GM18505 (cell line): Measurements from ENCODE around the gene ZNF592.

Source experiments
- ATAC-seq: cut with Tn5 transposase; IDR thresholded peaks from one replicate; pipeline ENCODE4 v1.9.1; 2021; ENCODE audit not compliant: unreplicated experiment
- POLR2A ChIP-seq: IDR thresholded peaks from 4 replicates; pipeline ENCODE4 v1.6.1; 2011; ENCODE audit warnings: borderline replicate concordance; ENCODE audit not compliant: insufficient read depth, insufficient read length; ENCODE audit errors: extremely low read depth

Gene ZNF592, protein sequence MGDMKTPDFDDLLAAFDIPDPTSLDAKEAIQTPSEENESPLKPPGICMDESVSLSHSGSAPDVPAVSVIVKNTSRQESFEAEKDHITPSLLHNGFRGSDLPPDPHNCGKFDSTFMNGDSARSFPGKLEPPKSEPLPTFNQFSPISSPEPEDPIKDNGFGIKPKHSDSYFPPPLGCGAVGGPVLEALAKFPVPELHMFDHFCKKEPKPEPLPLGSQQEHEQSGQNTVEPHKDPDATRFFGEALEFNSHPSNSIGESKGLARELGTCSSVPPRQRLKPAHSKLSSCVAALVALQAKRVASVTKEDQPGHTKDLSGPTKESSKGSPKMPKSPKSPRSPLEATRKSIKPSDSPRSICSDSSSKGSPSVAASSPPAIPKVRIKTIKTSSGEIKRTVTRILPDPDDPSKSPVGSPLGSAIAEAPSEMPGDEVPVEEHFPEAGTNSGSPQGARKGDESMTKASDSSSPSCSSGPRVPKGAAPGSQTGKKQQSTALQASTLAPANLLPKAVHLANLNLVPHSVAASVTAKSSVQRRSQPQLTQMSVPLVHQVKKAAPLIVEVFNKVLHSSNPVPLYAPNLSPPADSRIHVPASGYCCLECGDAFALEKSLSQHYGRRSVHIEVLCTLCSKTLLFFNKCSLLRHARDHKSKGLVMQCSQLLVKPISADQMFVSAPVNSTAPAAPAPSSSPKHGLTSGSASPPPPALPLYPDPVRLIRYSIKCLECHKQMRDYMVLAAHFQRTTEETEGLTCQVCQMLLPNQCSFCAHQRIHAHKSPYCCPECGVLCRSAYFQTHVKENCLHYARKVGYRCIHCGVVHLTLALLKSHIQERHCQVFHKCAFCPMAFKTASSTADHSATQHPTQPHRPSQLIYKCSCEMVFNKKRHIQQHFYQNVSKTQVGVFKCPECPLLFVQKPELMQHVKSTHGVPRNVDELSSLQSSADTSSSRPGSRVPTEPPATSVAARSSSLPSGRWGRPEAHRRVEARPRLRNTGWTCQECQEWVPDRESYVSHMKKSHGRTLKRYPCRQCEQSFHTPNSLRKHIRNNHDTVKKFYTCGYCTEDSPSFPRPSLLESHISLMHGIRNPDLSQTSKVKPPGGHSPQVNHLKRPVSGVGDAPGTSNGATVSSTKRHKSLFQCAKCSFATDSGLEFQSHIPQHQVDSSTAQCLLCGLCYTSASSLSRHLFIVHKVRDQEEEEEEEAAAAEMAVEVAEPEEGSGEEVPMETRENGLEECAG (N-terminal part only)

DNA sequence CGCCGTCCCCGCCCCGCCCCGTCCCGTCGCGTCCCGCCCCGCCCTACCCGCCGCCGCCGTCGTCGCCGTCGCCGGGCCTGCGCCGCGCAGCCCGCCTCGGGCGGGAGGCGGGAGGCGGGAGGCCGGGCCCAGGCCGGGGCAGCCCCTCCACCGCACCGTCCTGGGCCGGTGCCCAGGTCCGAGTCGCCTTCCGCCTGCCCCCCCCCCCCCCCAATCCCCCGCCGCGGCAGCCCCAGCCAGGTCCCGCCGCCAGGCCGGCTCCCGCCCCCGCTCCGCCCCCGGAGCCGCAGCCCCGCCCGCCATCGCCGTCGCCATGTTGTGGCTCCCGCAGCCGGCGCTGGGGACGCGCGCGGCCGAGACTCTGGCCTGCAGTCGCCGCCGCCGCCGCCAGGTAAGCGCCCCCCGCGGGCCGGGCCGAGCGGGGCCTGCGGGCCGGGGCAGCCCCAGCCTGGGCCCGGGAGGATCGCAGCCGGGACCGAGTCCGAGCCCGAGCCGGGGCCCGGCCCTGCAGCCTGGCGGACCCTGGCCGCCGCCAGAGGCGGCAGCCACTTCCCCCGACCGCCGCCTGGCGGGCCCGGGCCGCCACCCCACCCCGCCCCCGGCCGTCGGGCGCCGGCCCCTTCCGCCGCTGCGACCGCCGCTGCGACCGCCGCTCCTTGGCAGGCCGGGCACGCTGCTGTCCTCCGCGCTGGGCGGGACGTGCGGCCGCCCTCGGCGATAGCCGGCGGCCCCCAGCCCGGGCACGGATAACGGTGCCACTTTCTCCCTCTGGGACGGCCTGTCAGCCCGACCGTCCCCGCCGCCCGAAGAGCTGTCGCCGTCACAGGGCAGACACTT lies at the start of gene ZNF592:
TSS of gene ZNF592 (plus strand) at position 319 of the 837 bp plus-strand sequence. CDS start 34,084 bp downstream, outside the sequence.
- peak; percentile 67 for TF ChIP-seq POLR2A
- peak; percentile 63 for ATAC-seq

DNA sequence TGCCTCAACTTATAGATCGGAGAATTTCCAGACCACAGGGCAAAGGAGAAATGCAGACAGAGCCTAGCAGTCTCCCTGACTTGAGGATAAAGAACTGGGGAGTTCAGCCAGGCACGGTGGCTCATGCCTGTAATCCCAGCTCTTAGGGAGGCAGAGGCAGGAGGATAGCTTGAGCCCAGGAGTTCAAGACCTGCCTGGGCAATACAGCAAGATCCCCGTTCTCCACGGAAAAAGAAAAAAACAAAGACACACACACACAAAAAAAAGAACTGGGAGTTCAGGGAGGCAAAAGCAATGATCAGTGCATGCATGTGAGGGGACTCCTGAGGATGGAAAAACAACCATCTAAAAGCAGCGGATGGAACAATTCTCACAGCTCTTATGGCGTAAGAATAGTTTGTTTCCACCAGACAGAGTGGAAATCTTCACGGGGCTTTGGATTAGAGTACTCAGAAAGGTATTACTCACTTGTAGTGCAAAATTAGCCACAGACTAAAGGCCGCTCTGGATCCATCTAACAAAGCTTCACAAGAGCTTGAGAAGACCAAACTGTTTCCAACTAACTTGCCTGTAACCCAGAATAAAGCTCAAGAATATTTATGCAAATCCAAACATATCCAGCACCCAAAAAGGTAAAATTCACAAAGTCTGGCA lies 48.7 kb upstream of the ZNF592 start:
- no peak for TF ChIP-seq POLR2A
- no peak for ATAC-seq

- TF ChIP-seq POLR2A, result no peak
- ATAC-seq, result no peak
These were observed 45.4 kb upstream of the ZNF592 start for GRCh38 chr15:84702961-84703482.

- TF ChIP-seq POLR2A, result no peak
- no peak for ATAC-seq
These were observed 44.6 kb upstream of the ZNF592 start for GRCh38 chr15:84703808-84704207.

GRCh38 chr15:84714372-84714771 lies 34.0 kb upstream of the ZNF592 start:
- no peak for ATAC-seq
- no peak for TF ChIP-seq POLR2A

- no peak for ATAC-seq
- TF ChIP-seq POLR2A, result no peak
These were observed 33.6 kb upstream of the ZNF592 start for GRCh38 chr15:84714821-84715220.

DNA sequence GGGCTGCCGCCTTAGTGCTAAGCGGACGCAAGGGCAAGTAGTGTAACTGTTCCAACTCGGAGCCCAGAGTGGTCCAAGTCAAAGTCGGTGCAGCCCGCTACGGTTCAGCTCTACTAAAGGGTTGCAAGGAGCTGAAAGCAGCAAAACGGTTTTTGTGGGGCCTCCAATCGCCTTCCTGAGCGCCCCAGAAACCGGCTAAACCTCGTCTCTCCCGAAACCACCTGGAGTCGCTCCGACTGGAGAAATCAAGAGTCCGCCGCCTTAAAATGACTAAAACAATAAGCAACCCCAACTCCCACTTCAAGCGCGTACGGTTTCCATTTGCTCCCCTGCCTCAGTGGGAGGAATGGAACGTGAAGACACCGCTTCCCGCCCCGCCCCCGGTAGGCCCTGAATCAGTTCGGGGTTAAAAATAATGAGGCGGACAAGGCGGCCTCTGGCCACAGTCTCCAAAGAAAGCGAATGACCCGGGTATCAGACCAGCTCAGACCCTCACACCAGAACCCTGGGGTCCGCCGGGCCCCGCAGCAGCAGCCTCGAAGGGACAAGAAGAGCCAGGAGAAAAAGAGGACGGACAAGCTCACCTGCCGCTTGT lies 32.9 kb upstream of the ZNF592 start:
- ATAC-seq, result no peak
- no peak for TF ChIP-seq POLR2A

- peak; percentile 91 for TF ChIP-seq POLR2A
- ATAC-seq, result peak; percentile 96
These were observed 32.2 kb upstream of the ZNF592 start, which contains the start of gene SEC11A for GRCh38 chr15:84716036-84716732. Gene SEC11A, minus strand, starts transcription at chr15:84716139. Its CDS starts 64 bp downstream, at chr15:84716075.

DNA sequence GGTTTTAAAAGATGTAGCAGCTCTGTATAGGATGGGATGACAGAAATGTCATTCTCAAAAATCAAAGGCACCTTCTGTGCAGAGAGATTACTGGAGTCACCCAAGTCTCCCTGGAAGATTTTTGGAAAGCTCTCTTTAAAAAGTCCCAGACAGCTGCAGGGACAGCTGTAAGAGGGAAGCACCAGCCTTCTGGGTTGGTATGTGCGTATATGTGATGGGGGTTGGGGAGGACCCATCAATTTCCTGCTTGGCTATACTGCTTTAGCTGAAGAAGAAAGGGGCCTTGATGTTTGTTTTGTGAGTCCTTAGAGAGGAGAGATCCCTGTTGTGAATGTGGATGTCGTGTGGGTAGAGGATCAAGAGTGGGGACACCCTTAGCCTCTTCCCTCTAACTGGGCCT lies 27.0 kb upstream of the ZNF592 start:
- ATAC-seq, result no peak
- TF ChIP-seq POLR2A, result no peak

DNA sequence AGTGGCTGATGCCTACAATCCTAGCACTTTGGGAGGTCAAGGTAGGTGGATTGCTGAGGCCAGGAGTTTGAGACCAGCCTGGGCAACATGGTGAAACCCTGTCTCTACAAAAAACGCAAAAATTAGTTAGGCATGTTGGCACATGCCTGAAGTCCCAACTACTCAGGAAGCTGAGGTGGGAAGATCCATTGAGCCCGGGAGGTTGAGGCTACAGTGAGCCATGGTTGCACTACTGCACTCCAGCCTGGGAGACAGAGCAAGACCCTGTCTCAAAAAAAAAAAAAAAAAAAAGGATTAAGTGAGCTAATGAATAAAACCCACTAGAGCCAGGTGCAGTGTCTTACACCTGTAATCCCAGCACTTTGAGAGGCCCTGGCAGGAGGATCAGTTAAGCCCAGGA lies 25.8 kb upstream of the ZNF592 start:
- TF ChIP-seq POLR2A, result no peak
- no peak for ATAC-seq
